DLD1 (cell line): ENCODE results near the gene ADAP1.
"Not testable (repeated sequence)": the region's sequence is repeated elsewhere in the genome, so short reads cannot be mapped to it uniquely, and the experiment has no call there.

Experiments used
- in situ Hi-C: cut with HindIII; loops from 2 replicates; pipeline ENCODE4 v1.10.0; 2017; ENCODE audit warnings: low sequenced_read_pairs

Gene ADAP1, protein sequence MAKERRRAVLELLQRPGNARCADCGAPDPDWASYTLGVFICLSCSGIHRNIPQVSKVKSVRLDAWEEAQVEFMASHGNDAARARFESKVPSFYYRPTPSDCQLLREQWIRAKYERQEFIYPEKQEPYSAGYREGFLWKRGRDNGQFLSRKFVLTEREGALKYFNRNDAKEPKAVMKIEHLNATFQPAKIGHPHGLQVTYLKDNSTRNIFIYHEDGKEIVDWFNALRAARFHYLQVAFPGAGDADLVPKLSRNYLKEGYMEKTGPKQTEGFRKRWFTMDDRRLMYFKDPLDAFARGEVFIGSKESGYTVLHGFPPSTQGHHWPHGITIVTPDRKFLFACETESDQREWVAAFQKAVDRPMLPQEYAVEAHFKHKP

DNA sequence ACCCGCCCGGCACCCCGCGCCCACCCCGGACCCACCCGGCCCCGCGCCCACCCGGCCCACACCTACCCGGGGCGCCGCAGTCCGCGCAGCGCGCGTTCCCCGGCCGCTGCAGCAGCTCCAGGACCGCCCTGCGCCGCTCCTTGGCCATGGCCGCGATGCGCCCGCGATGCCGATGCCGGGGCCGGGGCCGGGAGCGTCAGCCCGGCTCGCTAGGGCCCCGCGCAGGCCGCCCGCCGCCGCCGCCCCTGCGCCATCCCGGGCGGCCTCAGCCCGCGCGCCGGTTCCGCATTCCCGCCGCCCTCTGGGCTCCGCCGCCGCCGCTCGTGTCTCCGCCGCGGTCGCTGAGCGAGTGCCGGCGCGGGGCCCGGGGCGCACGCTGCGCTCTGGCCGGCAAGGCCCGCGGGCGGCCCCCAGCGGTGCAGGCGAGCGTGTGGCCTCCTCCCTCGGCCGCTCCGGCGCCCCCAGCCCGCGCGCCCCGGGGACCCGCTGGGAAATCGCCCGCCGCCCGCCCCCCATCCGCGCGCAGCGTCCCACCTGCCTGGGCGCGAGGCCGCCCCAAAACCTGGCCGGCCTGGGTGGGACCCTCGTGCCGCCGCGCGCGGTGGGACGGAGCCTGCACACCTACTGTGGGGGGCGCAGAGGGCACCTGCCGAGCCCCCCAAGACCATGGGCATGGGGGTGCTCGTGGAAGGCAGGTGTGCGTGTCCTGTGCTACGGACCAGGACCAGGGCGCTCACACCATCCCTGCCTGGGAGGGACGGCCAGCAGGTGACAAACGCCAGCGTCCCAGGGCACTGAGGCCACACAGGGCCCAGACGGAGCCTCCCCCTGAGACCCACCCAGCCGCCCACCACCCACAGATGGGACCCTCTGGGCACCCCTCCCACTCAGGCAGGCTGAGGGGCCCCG lies at the start of gene ADAP1:
Gene ADAP1, minus strand, starts transcription at position 351 of the 909 bp plus-strand sequence. Its CDS starts 203 bp downstream, at position 148.
- in situ Hi-C loops, result loop anchor here (25.0 kb wide), 1 partner anchor 167 kb away; no protein-coding TSS in a partner anchor

DNA sequence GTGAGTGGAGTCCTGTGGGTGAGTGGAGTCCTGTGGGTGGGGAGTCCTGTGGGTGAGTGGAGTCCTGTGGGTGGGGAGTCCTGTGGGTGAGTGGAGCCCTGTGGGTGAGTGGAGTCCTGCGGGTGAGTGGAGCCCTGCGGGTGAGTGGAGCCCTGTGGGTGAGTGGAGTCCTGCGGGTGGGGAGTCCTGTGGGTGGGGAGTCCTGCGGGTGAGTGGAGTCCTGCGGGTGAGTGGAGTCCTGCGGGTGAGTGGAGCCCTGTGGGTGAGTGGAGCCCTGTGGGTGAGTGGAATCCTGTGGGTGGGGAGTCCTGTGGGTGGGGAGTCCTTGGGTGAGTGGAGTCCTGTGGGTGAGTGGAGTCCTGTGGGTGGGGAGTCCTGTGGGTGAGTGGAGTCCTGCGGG lies 48.0 kb upstream of the ADAP1 start:
- in situ Hi-C loops, result not testable (repeated sequence)

DNA sequence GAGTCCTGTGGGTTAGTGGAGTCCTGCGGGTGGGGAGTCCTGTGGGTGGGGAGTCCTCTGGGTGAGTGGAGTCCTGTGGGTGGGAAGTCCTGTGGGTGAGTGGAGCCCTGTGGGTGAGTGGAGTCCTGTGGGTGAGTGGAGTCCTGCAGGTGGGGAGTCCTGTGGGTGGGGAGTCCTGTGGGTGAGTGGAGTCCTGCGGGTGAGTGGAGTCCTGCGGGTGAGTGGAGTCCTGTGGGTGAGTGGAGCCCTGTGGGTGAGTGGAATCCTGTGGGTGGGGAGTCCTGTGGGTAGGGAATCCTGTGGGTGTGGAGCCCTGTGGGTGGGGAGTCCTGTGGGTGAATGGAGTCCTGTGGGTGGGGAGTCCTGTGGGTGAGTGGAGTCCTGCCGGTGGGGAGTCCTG lies 47.5 kb upstream of the ADAP1 start:
- in situ Hi-C loops, result not testable (repeated sequence)

DNA sequence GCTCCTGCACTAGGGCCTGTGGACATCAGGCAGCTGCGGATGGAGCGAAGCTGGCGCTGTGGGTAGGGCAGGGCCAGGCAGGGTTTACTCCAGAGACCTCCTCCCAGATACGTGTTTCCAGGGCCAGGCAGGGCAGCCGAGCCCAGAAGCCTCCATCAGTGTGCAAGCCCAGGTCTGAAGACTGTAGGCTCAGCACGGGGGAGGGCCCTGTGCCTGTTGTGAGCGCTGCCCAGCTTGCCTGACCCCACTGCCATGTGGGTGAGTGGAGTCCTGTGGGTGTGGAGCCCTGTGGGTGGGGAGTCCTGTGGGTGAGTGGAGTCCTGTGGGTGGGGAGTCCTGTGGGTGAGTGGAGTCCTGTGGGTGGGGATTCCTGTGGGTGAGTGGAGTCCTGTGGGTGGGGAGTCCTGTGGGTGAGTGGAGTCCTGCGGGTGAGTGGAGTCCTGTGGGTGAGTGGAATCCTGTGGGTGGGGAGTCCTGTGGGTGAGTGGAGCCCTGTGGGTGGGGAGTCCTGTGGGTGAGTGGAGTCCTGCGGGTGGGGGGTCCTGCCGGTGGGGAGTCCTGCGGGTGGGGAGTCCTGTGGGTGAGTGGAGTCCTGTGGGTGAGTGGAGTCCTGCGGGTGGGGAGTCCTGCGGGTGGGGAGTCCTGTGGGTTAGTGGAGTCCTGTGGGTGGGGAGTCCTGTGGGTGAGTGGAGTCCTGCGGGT lies 46.7 kb upstream of the ADAP1 start:
- in situ Hi-C loops, result not testable (repeated sequence)

DNA sequence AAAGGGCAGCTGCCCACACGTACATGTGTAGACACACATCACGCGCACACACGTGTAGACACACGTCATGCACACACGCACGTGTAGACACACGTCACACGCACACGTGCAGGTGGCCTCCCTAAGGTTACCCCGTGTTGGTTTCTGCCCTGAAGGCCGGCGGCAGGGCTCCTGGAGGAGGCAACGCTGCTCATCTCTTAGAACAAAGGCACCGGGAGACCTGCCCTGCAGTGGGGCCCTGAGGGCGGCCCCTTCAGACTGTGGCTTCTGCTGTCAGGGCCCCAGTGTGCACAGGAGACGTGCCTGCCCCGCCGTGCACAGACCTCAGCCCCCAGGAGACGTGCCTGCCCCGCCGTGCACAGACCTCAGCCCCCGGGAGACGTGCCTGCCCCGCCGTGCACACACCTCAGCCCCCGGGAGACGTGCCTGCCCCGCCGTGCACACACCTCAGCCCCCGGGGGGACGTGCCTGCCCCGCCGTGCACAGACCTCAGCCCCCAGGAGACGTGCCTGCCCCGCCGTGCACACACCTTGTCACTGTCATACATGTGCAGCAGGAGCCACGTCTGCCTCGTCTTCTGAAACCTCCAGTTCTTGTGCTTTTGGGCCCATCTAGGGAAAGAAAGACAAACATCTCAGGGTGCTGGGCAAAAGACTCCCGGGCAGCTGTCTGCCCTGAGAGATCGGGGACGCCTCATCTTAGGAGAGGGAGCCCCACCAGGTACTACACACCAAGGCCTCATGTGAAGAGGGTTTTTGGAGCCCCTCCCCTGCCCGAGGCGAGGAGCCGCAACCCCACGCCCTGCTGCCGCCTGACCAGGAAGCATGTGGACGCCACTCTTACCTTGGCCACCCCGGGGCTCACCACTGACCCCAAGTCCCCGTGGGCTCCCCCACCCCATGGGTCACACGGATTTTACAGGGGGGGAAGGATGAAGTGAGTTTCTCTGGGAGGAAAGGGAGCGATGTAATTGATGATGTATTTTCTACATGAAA lies 45.8 kb upstream of the ADAP1 start:
- in situ Hi-C loops, result no loop called here

DNA sequence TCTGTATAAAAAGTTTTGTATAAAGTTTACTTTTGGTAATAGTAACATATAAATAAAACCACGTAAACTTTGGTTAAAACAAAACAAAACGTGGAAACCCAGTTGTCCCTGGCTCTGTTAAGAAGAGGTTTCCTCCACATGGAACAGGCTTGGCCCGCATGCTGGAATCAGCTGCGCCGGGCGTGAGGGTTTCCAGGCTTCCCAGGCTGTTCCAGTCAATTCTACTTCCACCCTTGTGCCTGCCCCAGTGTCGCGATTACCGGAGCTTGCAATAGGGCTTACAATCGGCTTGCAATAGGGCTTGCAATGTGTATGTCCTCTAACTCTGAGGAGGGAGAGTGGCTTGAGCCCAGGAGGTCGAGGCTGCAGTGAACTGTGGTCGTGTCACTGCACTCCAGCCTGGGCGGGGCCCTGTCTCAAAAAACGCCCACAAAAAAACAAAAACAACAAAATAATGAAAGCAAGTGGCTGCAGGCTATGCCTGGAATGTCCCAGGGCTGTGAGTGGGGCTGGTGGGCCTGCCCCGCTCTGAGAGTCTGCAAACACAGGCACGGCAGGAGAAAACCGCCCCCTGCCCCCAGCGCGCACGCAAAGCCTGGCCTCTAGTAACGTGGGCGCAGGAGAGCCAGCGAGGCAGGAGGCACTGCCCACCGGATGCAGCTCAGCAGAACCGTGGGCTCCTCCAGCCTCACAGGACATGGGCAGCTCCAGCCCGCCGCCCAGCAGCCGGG lies 44.8 kb upstream of the ADAP1 start:
- in situ Hi-C loops, result no loop called here

DNA sequence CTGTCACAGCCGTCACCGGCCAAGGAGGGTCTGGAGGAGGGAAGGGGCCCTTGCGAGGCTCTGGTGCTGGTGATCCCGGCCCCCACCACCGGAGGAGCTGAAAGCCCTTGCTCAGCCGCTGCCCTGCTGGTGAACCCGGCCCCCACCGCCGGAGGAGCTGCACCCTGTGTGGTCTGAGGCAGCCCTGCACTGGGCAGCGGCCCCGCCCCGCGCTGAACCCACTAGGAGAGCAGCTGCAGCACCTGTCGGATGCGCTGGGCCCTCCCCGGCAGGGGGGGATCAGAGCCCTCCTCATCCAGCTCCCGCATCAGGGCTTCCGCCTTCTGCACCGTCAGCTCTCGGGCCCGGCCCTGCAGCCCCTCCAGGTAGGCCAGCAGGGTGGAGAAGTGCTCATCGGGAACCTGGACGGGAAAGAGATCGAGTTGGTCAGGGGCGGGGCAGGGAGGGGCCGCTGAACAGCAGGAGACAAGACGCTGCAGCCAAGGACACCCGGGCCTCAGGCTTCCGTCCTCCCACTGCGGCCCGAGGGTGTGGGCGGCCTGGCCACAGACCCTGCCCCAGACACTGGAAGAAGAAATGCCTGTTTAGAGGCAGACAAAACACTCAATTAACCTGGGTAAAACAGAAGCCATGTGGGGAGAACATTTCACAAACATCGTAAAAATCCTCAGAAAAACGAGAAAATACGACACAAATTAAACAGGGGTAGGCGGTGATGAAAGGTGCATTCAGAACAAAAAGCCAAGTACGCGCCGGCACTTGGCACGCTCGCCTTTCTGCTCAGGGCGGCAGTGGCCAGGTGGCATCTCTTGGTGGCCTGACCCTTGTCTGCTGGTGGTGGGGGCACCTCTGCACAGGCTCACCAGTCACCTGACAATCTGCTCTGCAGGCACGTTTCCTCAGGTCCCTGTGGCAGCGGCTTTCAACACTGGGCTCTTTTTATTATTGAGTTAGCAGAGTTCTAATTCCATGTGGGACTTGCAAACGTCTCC lies 43.2 kb upstream of the ADAP1 start:
- in situ Hi-C loops, result no loop called here

DNA sequence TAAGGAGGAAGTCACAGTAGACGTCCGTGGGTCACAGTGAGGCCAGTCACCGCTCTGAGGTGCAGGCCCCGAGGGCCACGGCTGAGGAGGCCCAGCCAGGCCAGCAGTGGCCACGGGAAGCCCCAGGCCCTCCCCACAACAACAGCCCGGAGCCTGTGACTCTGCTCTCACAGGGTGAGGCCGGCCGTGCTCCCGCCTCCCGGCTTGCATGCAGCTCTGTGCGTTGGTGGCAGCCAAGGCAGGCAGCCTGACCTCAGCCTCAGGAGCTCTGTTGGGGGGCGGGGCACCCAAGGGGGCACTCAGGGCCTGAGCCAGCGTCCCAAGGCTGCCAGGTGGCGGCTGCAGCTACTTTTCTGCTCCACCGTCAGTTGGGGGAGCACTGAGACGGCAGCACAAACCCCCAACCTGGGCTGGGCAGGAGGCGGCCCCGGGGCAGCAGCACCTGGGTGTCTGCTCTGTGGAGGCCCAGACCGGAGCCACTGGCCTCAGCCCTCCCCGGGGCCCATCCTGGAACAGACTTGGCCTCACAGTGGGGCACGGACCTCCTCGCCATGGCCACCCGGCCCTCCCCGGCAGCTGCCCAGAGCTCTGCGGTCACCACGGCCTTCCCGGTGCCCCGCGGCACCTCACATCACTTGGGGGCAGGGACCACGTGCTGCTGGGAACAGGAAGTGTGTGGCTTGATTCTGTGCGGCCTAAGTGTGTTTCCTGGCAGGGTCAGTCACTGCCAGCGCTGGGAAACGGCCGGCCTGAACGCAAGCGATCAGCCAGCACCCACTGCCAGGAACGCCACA lies 41.8 kb upstream of the ADAP1 start:
- in situ Hi-C loops, result no loop called here

DNA sequence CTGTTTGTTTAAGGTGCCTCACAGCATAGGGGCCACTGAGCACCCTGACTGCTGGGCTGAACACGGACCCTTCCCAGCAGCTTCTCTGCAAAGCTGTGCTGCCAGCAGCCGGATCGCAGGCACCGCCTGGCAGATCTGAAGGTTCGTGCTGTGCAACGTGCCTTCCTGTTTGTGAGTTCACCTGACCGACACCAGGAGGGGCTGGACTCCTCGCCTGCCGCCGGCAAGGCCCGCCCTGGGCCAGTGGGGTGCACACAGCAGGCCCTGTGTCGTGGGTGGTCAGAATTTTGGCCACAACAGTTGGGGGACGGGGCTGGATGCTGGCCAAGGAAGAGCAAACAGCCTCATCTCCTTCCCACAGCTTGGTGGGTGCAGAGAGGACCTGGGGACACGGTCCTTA lies 41.1 kb upstream of the ADAP1 start:
- in situ Hi-C loops, result no loop called here

DNA sequence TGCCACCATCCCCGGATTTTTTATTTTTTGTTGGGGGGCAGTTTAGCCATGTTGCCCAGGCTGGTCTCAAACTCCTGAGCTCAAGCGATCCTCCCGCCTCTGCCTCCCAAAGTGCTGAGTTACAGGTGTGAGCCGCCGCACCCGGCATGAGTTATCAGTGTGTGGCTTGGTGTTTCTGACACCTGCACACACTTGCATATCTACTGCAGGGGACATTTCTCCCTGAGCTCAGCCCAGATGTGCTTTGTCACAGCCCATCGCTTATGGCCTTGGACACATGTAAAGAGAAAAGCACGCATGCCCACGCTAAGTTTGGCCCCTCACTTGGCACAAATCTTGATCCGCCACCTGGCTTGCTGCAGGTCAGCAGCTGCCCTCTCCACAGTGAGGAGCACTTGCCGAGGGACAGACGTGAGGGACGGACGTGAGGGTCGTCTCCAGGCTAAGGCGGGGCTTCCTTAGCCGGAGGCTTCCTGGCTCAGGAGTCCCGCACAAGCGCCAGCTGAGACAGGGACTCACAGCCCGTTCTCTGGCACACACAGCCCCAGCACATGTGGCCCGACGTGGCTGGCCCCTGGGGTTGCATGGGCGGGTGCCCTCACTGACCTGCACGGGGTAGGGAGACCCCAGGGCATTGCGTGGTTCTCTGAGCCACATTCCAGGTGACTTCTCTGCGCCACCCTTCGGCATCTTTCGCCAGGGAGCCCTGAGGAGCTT lies 40.3 kb upstream of the ADAP1 start:
- in situ Hi-C loops, result no loop called here

DNA sequence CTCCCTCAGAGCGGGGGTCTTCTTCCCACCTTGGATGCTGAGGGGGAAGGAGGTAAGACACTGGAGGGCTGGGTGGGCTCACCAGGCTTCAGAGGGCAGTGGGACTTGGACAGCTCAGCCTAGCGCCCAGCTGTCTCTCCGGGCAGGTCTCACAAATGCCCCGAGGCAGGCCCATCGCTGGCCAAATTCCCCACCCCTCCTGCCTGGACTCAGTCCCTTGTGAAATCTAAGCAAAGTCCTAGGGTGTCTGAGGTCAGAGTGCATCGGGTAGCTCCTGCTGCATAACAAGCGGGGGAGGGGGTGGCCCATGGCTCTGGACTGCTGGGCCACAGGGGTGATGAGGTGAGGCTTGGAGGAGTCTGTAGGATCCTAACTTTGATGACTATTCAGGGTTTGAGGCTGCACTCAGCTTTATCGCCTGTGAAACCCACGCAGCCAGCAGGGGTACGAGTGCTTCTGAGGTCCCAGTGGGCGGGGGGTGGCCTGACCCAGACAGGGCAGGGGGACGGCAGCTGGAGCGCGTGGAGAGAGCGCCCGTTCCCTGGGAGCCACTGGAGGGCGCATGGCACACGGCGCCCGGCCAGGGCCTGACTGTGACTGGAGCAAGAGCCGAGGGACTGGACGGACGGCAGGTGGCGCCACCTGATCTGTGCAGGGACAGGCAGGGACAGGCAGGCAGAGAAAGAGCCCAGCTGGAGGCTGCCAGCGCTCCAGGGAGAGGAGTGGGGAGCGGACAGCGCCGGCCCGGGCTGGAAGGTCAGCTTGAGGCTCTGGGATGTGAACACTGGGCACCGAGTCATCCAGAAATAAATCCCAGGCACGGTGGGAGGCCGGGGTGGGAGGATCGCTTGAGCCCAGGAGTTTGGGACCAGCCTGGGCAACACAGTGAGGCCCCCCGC lies 38.5 kb upstream of the ADAP1 start:
- in situ Hi-C loops, result no loop called here

DNA sequence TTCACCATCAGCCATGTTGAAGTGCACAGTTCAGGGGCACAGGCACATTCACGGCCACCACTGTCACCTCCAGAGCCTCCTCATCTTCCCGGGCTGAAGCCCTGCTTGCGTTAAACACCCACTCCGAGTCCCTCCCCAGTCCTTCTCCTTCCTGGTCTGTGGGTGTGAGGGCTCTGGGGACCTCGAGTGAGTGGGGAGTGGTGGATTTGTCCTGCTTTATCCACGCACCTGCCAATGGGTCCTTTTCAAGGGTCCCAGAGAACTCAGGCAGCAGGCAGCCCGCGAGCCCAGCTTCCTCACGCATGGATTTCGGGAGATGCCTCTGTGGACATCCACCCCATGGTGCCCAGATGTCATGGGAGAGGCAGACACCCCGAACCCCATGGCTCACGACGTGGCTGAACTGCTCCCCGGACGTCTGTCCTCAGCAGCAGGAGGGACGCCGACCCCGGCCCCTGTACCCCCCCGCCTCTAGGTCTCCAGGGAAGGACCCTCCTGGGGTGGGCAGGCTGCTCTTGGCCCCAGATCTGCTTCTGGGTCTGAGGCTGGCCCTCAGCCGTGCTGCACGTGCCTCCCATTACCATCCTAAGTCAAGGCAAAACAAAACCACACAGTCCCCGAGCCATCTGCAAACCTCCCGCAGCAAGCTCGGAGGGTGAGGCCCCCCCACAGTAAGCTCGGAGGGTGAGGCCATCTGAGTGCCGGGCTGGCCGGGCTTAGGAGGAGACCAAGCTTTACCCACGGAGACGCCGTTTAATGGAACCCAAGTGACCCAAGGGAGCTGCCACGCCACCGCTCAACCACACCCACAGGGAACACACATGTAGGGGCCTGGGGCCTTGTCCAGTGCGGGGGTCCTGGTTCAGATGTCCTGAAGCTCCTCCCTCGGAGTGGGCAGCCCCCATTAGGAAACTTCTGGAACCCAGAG lies 37.5 kb upstream of the ADAP1 start:
- in situ Hi-C loops, result no loop called here

DNA sequence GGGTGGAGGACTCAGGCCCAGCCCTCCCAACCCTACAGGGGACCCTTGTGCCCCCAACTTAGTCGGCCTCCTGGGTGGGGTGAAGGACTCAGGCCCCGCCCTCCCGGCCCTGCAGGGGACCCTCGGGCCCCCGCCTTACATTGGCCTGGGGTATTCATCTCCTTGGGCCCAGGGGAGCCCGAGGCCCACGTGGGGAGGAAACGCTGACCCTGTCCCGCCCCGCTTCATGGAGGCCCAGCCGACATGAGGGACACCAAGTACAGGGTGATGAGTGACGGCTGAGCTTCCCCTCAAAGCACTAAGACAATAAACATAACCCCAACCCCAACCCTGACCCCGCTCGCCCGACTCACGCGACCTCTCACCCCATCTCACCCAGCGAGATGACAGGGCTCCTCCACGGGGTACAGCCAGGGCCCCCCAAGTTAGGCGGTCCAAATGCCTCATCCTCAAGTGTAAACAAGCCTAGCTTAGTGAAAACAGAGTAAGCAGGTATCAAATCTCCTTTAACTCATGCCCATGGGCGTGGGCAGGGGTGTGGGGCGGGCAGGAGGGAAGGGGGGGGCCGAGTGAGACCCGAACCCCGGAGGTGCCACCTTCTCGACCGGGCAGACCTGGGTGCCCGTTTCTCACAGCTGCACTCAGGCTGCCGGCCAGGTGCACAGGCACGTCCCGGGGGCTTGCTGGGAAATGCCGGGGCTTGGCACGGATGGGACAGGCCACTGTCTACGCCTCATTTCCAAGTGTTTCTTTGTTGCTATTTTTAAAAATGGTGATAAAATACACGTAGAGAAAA lies 36.7 kb upstream of the ADAP1 start:
- in situ Hi-C loops, result no loop called here

DNA sequence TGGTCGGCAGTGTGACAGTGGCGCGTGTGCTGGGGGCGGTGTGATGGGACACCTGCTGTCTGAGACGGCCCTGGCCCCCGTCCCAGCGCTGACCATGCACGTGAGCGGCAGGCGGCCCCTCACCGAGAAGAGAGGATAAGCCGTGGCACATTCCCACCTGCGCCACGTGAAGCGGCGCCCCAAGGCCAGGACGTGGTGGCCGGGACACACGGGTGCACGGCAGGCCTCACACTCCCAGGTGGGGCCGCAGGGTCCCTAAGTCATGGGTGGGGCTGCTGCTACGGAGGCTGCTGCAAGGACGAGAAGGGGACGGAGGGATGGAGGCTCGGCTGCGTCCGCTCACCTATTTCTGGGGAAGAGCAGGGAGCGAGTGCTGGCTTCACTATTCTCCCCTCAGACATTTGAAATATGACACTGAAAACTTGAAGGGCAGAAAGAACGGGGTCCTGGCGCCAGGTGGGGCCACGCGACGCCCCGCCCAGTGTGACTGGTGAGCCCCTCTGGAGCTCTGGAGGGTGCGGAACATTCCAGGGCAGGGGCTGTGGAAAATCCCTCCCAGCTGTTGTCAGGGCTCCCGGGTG lies 36.0 kb upstream of the ADAP1 start:
- in situ Hi-C loops, result no loop called here
